ENCODE measurements around the gene NKIRAS2.

GRCh38 chr17:41998497-41998896 is 21.4 kb upstream of the NKIRAS2 start:
- no peak for TF ChIP-seq EZH2phosphoT487 (IDR thresholded peaks at IDR 0.05; ENCODE audit: borderline replicate concordance, low read length)
- TF ChIP-seq, protein P1, sequence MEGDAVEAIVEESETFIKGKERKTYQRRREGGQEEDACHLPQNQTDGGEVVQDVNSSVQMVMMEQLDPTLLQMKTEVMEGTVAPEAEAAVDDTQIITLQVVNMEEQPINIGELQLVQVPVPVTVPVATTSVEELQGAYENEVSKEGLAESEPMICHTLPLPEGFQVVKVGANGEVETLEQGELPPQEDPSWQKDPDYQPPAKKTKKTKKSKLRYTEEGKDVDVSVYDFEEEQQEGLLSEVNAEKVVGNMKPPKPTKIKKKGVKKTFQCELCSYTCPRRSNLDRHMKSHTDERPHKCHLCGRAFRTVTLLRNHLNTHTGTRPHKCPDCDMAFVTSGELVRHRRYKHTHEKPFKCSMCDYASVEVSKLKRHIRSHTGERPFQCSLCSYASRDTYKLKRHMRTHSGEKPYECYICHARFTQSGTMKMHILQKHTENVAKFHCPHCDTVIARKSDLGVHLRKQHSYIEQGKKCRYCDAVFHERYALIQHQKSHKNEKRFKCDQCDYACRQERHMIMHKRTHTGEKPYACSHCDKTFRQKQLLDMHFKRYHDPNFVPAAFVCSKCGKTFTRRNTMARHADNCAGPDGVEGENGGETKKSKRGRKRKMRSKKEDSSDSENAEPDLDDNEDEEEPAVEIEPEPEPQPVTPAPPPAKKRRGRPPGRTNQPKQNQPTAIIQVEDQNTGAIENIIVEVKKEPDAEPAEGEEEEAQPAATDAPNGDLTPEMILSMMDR (IDR thresholded peaks at IDR 0.05; ENCODE audit: low read depth, low read length, poor library complexity, severe bottlenecking): no peak
